CD4-positive, alpha-beta T cell treated with Interleukin-21 for 1 hour (primary cell): ENCODE results near the gene KAZN.

Experiments used
- DNase-seq: peaks from one replicate; pipeline ENCODE4 v3.0.0-alpha.2; 2020

KAZN gene

DNA sequence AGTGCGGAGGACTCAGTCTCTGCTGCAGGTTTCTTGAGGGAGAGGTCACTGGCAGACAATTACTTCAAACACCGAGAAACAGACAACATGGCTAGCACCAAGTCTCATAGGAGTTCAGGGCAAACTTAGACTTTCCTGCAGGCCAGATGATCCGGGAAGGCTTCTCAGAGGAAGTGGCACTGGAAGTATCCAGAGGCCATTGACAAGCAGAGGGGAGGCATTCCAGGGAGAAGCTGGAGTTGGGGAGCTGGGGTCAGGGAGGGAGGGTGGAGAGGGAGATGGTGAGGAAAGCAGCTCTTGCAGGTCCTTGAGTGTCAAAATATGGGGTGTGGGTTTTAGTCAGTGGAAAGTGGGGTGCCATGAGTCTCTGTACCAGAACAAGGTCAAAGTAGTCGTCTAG lies 147.9 kb downstream of the KAZN start:
- DNase-seq, result no peak

DNA sequence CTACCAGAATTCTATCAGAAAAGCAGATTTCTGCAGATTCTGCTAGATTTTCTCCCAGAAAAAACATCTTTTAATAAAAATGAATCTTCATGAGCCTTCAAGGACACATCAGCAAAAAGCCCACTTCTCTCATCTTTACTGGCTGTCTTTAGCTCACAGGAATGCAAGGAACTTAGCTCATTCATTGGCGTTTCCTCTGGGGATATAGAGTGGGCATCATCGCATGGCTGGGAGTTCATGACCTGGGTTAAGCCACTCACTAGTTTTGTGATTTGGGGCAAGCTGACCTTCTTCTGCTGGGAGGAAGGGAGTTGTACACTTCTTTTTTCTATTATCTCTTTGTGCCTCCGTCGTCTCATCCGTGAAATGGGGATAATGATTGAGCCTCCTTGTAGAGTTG lies 149.7 kb downstream of the KAZN start:
- DNase-seq, result no peak

DNA sequence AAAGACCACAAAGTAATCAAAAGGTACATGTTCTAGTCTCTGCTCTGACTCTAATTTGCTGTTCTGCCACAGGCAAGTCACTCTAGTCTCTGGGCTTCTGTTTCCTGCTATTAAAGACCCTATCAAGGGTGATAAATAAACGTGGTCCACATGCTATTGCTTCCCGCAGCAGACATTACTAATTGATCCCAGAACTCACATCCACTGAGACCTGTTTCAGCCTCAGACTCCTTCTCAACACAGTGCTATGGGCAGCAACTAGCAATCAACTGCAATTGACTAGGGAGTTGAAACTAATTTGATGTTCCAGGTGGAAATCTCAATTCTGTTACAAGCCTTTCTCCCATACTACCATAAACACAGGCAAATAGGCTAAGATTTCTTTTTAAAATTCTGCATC lies 150.5 kb downstream of the KAZN start:
- DNase-seq, result no peak

DNA sequence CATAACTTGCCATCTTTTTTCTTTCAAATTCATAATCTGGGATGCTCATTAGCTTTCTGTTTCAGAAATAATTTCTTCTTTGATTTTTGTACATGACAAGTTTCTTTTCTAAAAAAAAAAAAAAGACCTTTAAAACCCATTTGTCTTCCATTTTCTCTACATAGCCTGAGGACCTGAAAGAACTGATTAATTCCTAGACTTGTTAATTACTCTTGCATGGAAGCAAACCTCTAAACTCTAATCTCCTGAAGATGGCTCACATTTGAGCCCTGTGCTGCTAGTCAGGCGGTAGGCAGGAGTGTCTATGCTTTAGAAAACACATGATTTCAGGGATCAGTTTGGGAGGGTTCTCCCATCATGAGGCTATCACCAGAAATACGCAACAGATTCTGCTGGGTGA lies 152.0 kb downstream of the KAZN start:
- no peak for DNase-seq

DNA sequence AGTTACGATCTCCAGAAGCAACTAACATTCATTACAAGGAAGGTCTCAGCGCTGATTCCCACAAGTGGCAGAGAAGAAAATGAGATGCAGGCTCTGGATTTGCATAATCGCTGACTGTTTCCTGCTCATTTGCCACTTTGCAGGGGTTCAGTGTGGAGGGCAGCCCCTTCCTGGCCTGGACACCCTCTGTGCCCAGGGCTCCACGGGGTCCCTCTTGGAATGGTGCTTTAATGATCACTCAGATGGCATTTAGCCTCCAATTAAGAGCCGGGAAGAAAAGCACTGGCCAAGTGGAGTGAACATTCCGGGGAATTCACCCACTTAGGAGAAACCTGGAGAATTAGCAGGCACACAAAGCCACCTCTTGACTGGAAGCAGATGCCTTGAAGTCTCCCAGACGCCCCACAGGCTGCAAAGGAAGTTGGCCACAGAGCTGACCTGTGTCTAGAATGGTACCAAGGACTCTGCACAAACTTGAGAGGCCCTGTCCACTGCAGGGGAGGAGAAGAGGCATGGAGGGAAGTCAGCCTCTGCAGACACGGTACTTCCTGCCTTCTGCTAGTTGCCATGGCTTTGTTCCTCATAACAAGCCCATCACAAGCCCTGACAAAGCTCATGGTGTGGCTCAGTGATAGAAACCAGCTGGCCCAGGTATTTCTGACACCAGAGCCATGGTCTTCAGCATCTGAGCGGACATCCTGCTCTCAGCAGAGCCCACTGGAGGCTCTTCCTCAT lies 157.2 kb downstream of the KAZN start:
- DNase-seq, result no peak

DNA sequence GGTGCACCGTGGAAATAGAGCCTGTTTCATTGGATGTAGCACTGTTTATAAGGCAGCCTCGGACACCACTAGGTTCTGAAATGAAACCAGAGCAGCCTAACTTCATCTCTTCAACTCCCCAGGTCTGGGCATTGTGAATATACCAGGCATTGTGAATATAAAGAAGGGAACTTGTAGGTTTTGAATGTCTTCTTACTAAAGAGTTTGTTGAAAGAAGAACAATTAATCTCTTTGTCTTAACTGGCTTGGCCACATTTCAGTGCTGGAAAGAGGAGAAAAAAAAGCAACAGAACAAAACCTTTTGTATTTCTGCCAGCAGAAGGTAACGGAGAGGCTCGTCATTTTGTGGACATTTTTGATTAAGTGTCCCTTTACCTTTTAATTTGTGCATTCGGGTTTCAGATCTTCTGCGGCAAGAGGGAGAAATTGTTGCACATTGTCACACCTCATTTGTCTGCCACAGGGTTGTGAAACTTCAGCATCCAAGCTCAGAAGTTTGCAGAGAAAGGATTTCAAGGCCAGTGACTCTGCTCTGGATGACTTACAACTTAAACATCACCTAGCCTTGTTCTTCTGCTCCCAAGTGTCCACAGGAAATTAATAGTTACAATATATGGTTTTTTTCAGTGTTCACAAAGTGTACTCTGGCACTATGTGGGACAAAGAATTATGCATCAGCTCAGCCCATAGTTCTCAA lies 158.3 kb downstream of the KAZN start:
- DNase-seq, result no peak

DNA sequence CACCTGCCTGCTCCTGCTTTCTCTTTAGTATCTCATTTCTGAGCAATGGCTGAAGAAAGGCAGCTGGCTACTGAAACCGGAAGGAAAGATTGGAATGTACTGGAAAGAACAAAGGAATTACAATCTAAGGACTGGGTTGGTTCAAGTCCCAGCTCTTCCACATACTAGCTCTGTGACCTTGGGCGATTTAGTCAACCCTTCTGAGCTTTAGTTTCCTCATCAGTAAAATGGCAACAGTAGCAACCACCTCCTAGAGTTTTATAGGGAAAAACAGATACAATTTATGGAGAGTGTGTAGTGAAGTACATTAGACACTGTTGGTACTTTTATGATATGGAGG lies 158.8 kb downstream of the KAZN start:
- no peak for DNase-seq

DNA sequence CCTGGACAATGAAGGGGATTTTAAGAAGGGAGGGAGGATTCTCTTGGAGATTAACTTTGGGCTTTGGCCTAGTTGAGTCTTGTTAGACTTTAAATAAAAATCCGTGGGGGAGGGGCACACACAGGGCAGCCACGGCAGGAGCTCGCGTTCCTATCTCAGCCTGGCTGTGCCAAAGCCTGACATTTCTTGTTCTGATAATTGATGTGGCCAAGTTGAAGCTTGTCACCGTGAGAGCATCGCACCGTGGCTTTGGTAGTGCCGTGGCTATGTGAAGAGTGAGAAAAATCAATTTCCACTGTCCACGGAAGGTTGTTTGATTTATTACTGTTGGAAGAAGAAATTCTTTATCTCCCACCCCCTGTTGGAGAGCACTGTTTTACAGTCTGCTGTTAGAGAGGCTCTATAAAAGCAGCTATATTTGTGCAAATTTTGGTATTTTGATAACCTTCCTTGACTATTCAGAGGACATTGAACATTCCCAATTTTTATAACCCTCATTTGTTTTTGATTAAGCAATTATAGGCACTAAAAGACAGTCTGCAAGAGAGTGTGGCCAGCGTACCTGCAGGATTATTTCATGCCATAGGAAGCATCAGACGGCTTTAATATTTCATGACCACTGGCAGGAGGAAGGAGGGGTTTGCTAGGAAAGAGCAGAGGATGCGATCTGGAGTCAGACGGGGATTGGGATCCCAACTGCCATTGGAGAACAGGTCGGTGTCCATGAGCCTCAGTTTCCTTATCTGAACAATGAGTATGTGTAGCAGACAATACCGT lies 160.7 kb downstream of the KAZN start:
- DNase-seq, result no peak

DNA sequence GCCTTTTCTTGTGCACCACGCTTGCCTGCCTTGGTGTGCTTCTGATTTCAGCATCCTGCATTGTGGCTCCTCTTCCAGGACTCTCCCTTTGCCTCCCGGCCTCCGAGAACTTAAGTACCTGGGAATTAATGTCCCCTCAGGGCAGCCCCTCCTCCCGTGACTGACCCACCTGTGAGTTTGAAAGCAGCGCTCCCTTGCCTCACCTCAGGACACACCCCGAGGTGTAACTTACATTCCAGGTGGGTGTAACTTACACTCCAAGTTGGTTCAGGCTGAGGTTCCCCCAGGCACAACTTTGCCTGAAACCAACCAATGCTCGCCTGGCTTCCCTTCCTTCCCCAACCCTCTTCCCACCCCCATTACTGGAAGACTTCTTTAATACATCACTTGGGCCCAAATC lies 161.4 kb downstream of the KAZN start:
- no peak for DNase-seq

DNA sequence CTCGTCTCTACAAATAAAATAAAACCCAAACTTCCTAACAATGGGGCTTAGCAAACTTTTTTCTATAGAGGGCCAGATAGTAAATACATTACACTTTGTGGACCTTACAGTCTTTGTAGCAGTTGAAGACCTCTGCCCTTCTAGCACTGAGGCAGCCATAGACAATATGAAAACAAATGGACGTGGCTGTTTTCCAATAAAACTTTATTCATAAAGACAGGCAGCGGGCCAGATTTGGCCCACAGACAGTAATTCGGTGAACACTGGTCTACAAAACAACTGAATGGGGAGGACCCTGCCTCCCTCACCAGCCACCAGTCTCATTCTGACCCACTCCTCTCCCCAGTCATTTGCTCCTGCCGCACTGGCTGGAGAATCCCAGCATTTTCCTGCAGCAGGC lies 162.3 kb downstream of the KAZN start:
- DNase-seq, result no peak

DNA sequence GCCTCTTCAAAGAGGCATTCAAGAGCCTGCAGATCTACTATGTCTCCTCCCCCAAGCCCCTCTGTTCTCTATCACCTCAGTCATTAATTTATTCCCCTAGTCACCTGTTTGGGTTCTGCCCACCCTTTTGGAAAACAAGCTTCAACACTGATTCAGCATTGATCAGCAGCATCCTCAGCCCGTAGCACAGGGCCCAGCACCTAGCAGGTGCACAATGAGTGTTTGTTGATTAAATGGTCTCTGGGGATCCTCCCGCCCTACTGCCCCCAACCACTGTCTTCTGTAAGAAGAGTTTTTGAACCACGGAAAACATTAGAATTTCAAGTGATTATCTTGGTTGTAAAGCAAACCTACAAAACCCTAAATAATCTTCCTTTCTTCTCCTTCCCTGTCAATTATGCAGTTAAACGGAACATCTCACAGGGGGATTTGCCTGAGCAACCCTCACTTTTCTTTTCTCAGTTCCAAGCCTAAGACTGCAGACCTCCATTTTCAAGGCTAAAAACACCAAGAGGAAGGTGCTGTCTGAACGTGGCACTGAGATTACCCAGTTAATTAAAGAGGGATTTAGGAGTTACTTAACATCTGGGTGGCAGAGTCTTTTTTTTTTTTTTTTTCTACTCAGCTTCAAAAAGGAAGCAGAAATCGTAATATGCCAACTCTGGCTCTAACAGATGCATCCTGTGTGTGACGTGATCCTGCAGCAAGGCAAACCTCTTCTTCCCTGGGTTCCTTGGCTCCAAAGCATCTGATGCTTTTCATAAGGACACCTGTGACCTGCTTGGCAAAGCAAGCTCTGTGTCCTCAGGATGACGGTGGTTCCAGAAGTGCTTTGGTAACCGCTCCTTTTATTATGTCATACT lies 163.0 kb downstream of the KAZN start:
- DNase-seq, result no peak

DNA sequence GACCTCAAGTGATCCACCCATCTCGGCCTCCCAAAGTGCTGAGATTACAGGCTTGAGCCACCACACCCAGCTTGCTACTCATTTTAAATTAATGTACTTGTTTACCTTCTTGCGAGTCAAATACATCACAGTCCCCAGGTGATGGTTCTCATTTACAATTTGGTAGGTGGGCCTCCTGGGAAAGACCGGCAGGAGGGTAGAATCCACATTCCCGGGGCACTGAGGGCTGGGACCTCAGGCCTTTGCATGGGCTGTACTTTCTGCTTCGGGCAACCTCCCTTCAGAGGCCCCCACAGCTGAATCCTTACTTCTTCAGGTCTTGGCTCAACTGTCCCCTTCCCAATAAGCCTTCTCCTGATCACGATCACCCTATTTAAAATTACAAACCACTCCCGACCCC lies 165.5 kb downstream of the KAZN start:
- DNase-seq, result no peak

DNA sequence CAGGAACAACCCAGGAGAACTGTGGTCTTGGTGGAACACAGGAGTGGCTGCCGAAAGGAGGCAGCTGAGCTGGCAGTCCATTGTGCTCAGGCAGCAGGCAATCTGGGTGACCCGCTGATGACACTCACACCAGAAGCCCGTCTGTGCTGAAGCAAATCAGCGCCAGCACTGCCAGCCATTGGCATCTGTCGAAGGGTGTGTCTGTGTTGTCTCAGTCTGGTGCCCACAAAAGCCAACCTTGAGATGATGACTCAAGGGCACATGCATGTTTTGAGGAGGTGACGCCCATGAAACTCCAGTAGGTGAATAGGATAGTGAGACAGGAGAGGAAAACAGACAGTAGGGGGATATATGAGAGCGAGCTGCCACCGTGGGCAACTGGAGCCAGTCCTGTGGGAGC lies 167.3 kb downstream of the KAZN start:
- no peak for DNase-seq

DNA sequence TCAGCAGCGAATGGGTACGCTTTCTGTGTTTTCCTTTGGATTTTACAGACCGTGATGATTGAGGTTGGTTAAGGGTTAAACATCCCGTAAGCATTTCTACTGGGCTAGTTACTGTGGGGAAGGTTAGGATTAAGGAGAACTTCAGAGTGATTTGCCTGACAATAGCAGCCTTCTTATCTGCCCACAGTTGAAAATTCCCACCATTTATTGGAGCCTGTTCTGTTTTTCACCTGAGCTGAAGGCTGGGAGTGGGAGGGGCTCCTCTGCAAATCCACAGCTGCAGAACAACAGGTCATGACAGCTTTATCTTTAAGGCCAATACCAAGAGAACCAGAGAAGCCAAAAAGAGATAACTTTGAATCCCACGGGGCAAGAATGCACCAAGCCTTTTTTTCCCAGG lies 168.6 kb downstream of the KAZN start:
- no peak for DNase-seq

DNA sequence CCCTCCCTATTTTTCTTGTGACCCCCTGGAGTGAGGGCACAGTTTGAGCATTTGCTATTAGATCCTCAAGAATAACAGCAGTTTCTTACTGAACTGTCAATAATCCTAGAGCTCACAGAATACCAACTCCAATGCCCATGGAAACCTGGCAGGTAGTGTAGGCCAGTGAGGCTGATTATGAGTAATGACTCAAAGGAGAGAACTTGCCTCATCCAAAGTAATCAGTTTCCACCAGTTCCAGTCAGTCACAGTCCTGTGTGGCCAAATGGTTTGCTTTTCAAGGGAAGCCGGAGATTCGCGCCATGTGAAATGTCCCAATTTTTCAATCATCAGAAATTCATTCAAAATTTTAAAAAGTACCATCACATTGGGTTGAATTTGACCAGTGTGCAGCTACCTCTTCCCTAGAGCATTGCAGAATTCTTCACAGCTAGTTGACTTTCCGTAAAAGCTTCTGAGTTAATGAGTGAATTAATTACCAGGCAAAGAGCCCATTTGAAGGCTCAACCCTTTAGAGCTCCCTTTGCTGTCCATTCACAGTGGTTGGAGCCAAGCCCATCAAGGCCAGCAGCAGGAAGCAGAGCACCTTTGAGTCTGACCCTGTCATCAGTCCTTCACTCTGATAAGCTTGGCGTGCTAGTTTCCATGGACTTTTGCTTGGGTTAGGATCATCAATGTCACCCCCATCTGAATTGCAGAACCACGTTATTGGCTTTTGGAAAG lies 170.3 kb downstream of the KAZN start:
- DNase-seq, result no peak

DNA sequence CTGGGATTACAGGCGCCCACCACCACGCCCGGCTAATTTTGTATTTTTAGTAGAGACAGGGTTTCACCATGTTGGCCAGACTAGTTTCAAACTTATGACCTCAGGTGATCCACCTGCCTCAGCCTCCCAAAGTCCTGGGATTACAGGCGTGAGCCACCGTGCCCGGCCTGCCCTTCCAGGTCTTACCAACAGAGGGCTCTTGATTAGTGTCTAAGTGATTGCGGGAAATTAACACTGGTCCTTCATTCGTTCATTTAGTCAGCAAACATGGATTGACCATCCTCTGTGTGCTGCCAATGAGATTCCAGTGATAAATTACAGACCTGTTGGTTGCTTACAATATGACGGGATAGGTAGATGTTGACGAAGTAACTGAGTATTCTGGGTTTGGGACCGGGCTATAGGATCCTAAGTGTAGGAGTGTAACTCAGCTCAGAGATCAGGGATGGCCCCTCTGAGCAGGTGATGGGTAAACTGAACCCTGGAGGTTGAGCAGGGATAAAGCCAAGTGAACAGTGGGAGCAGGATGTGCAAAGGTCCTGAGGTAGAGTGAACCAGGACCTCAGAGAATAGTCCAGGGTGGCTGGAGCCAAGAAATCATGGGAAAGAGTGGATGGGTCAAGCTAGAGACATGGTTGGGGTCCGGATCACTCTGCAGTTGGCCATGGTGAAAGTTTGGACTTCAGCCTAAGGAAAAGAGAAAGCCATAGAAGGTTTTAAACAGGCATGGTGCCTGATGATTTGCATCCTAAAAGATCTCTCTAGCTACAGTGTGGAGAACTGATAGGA lies 171.2 kb downstream of the KAZN start:
- DNase-seq, result no peak

DNA sequence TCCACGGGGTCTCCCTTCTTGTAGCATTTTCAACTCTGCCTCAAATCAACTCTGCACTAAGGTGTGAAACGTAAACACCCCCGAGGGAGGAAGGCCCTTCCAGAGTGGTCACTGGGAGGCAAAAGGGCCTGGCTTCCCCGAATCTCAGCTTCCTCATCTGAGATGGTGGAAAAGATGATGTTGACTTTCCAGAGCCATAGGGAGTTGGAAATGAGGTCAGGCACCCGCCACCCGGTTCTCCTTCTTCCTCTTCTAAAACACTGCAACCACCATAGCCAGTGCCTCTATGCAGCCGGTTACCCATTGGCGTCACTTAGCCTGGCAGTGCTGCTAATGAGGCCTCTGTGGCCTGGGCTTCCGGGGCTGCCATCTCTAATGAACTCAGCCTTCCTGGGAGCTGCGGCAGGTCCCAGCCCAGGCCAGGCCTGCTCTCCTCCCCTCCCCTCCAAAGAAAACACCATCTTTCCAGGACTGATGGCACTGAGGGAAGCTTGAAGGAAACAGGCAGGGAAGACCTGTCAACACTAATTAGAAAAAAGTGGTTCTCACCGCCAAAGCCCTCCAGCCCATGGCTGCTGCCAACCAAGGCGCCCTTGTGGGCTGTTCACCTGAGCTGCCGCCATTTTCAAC lies 175.0 kb downstream of the KAZN start:
- no peak for DNase-seq

DNA sequence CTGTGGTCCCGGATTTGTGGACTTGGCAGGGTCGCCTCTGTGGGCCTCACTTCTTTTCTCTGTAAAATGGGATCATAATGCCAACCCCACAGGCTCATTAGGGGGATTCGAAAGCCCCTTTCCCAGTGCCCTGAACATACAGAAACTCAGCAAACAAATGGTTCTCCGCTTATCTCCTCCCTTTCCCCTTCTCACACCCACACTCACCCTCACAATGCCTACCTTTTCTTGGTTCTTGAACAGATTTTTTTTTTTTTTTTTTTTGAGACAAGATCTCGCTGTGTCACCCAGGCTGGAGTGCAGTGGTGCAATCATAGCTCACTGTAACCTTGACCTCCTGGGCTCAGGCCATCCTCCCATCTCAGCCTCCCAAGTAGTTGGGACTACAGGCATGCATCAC lies 175.7 kb downstream of the KAZN start:
- DNase-seq, result no peak

DNA sequence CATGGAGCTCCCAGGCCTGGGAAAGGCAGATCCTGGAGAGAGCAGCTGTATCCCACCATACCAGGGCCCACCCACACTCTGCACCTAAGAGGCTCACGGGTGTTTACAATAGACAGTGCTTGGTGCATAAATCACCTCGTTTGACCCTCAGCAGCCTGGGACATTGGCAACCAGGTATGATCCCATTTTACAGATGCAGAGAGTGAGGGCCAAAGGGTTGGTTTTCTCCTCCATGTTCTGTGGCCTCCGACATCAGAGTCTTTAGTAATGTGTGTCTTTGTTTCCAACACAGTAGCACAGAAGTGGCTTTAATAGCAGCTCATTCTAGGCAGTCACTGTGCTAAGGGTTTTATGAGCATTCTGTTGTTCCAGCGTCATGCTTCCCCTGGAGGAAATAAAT lies 176.5 kb downstream of the KAZN start:
- no peak for DNase-seq

DNA sequence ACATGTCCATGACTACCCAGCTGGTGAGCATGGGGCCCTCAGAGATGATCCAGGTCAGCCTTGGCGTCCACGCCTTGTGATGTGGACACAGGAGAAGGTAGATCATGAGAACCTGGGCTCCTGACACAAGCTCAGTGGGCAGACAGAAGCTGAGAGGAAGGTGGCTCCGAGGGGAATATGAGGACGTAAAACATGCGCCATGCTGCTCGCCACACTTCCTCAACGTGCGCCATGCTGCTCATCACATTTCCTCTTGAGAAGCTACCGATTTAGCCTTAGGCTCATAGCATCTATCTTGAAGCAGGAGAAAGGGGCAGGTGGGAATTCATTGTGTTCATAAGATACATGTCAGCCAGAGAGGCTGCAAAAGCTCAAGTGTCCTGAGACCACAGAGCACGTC lies 176.9 kb downstream of the KAZN start:
- no peak for DNase-seq
